Measurements from ENCODE around the gene FADS2.

FADS2 gene

GRCh38 chr11:61847914-61848581 is 19.9 kb downstream of the FADS2 start:
- no peak for DNase-seq

- no peak for DNase-seq
These were observed 20.5 kb downstream of the FADS2 start for GRCh38 chr11:61848631-61849030.

- DNase-seq: no peak
These were observed 22.6 kb downstream of the FADS2 start for GRCh38 chr11:61850687-61851086.

- no peak for DNase-seq
These were observed 23.2 kb downstream of the FADS2 start for GRCh38 chr11:61851113-61851899.

GRCh38 chr11:61851900-61852295 is 23.8 kb downstream of the FADS2 start:
- no peak for DNase-seq

- no peak for DNase-seq
These were observed 25.6 kb downstream of the FADS2 start for GRCh38 chr11:61853698-61854169.

GRCh38 chr11:61854206-61854895 is 26.3 kb downstream of the FADS2 start:
- DNase-seq: no peak

- no peak for DNase-seq
These were observed 27.0 kb downstream of the FADS2 start for GRCh38 chr11:61854966-61855714.

- no peak for DNase-seq
These were observed 28.0 kb downstream of the FADS2 start for GRCh38 chr11:61855939-61856680.

- DNase-seq: no peak
These were observed 32.2 kb downstream of the FADS2 start for GRCh38 chr11:61860054-61860903.

- no peak for DNase-seq
These were observed 33.5 kb downstream of the FADS2 start for GRCh38 chr11:61861634-61862033.

- DNase-seq: no peak
These were observed 34.8 kb downstream of the FADS2 start for GRCh38 chr11:61862714-61863547.

GRCh38 chr11:61863548-61864081 is 35.5 kb downstream of the FADS2 start:
- DNase-seq: no peak

- no peak for DNase-seq
These were observed 37.0 kb downstream of the FADS2 start for GRCh38 chr11:61864814-61865775.

- no peak for DNase-seq
These were observed 38.3 kb downstream of the FADS2 start for GRCh38 chr11:61866231-61866957.

- DNase-seq: no peak
These were observed 38.9 kb downstream of the FADS2 start for GRCh38 chr11:61866958-61867343.

- no peak for DNase-seq
These were observed 40.7 kb downstream of the FADS2 start for GRCh38 chr11:61868571-61869428.

Data from activated T-cell treated with anti-CD3 and anti-CD28 coated beads for 4 hours (primary cell).